Activated naive CD4-positive, alpha-beta T cell treated with Interleukin-2 at 50 U/mL for 16 hours (primary cell): ENCODE measurements around the gene BSG.
A peak's percentile ranks its signal among the peaks of the same experiment; 100 is the strongest.
"Not testable (repeated sequence)": the region's sequence is repeated elsewhere in the genome, so short reads cannot be mapped to it uniquely, and the experiment has no call there.

ENCODE experiments used
- DNase-seq: peaks from one replicate; pipeline ENCODE4 v3.0.0-alpha.2; 2020

Gene BSG

GRCh38 chr19:621191-621590, 48.8 kb downstream of the BSG start:
- DNase-seq, result not testable (repeated sequence)

- no peak for DNase-seq
Observed at GRCh38 chr19:621819-622218, 49.4 kb downstream of the BSG start.

- no peak for DNase-seq
Observed at GRCh38 chr19:622666-623065, 50.3 kb downstream of the BSG start.

GRCh38 chr19:623175-623916, 51.0 kb downstream of the BSG start:
- no peak for DNase-seq

GRCh38 chr19:623974-624373, 51.6 kb downstream of the BSG start:
- no peak for DNase-seq

- no peak for DNase-seq
Observed at GRCh38 chr19:624433-625109, 52.2 kb downstream of the BSG start.

- no peak for DNase-seq
Observed at GRCh38 chr19:625257-625656, 52.9 kb downstream of the BSG start.

- DNase-seq, result not testable (repeated sequence)
Observed at GRCh38 chr19:626566-626965, 54.2 kb downstream of the BSG start.

GRCh38 chr19:628168-628567, 55.8 kb downstream of the BSG start:
- no peak for DNase-seq

GRCh38 chr19:629515-629914, 57.1 kb downstream of the BSG start:
- not testable (repeated sequence) for DNase-seq

- no peak for DNase-seq
Observed at GRCh38 chr19:629961-630714, 57.7 kb downstream of the BSG start.

GRCh38 chr19:632579-633067, 60.2 kb downstream of the BSG start:
- peak; percentile 53 for DNase-seq
